ENCODE measurements around the gene AGPAT4.
"Not testable (repeated sequence)": the region's sequence is repeated elsewhere in the genome, so short reads cannot be mapped to it uniquely, and the experiment has no call there.

The AGPAT4 gene

DNA sequence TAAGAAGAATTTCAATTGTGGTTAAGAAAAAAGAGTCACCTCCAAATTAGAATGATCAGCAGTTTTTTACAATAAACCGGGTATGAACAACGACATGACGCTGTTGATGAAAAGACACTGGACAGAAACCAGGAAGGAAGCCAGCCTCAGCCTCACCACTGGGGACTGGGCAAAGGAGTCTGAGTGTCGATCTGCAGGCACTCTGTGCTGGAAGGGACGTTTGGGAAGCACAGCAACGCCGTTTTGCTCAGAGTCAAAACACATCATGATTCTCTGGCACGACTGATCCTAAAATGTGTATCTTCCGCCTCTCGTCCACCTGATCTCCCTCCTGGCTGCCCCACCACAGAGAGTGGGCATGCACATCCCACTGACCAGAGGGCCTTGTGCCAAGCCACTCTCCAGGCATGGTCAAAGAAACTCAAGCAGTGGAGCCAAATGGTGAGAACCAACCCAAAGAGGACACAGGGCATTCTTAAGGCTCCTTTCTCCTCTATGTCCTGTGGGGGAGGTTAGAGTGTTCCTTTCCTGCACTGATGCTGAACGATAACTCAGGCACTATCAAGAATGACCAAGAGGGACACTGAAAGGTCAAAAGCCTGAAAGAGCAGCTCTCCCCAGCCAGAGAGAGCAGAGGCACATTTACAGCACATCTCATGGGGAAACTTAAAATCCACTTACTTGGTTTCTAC, 68.8 kb downstream of the AGPAT4 start:
- DNase-seq (ENCODE audit: low read depth in 1 of 2, low spot score in 1 of 2) = no peak

DNA sequence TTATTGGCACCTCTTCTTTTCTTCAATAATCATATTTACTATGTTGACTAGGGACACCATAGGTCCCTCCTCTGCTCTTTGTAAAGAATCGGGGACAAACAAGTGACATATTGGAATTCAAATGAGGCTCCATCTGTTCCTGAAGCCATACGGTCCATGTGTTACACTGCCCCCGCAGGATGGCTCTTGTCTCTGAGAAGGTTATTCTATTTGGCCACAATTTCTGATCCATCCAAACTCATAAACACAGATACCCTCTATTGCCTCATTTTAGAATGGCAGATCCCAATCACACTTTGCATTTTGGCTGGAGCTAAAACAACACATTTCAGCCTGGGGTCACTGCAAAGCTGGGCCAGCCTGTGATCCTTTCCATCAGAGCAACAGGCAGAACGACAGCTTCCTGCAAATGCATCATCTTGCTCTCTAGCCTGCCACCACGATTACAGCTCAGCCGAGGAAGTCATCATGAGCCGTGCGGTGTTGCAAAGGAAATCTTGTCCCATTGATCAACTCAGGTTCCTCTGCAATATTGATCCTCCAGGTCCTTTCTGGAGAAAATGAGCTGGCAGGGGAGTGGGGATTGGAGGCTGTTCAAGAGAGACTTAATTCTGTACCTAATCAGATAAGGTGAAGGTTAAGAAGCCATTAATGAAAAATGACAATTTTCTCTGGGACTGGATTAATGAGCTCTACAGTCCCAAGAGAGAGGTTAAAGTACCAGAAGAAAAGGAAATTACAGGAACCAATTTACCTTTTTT, 73.1 kb downstream of the AGPAT4 start:
- DNase-seq (ENCODE audit: low read depth in 1 of 2, low spot score in 1 of 2) = no peak

- no peak for DNase-seq (ENCODE audit: low read depth in 1 of 2, low spot score in 1 of 2)
Measured at GRCh38 chr6:161199850-161200249, 74.0 kb downstream of the AGPAT4 start.

DNA sequence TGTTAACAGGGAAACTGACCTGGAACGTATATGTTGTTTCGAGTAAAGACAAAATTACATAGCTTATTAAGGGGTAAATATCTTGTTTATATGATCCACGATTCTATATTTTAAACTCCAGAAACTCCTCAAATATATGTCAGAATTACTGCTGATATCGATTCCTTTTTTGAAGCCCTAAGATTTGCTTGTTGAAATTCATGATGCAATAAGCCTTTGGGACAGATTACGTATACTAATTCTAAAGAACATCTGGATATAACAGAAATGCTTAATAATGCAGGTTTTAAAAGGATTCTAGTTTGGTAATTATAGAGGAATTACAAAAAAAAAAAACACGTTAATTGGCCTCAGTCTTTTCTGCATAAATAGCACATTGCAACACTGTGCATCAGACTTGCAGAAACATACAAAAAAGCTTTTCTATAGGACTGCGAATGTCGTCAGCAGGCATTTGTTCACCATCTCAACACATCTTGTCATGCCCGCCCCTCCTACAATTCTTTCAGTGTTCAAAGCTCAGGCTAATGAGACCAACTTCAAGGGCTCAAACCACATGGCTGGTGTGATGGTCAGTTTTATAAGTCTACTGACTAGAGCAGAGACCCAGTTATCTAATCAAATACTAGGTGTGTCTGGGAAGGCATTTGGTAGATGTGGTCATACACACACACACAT, 74.9 kb downstream of the AGPAT4 start:
- no peak for DNase-seq (ENCODE audit: low read depth in 1 of 2, low spot score in 1 of 2)

GRCh38 chr6:161198176-161198575, 75.7 kb downstream of the AGPAT4 start:
- no peak for DNase-seq (ENCODE audit: low read depth in 1 of 2, low spot score in 1 of 2)

GRCh38 chr6:161195386-161195785, 78.5 kb downstream of the AGPAT4 start:
- DNase-seq (ENCODE audit: low read depth in 1 of 2, low spot score in 1 of 2) = no peak

DNA sequence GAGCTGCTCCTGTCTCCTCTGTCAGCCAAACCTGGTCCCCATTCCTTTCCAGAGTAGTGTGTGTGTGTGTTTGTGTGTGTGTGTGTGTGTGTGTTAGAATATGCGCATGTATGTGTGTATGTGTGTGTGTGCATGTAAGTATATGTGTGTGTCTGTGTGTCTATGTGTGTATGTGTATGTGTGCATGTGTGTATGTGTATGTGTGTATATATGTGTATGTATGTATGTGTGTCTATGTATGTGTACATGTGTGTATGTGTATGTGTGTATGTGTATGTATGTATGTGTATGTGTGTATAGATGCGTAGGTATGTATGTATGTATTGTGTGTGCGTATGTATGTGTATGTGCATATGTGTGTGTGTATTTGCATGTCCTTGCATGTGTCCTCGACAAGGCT, 79.5 kb downstream of the AGPAT4 start:
- no peak for DNase-seq (ENCODE audit: low read depth in 1 of 2, low spot score in 1 of 2)

GRCh38 chr6:161192636-161193411, 81.0 kb downstream of the AGPAT4 start:
- no peak for DNase-seq (ENCODE audit: low read depth in 1 of 2, low spot score in 1 of 2)

DNA sequence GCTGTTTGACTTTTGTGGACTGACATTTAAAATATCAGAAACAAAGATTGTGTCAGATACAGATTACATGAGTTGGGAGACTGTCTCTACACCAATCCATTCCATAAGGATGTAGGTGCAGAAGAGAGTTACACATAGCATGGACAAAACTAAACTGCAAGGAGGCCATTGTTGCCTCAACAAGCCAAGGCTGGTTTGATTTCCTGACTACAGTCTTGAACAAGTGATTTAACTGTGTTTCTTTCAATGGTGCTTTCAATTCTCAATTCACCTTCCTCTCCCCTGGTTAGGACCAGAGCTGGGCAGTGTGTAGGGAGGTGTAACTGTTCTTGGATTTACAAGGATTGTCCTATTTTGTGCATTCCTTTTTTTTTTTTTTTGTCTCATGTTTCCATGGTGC, 82.2 kb downstream of the AGPAT4 start:
- DNase-seq (ENCODE audit: low read depth in 1 of 2, low spot score in 1 of 2) = no peak

GRCh38 chr6:161191007-161191406, 82.9 kb downstream of the AGPAT4 start:
- DNase-seq (ENCODE audit: low read depth in 1 of 2, low spot score in 1 of 2) = no peak

DNA sequence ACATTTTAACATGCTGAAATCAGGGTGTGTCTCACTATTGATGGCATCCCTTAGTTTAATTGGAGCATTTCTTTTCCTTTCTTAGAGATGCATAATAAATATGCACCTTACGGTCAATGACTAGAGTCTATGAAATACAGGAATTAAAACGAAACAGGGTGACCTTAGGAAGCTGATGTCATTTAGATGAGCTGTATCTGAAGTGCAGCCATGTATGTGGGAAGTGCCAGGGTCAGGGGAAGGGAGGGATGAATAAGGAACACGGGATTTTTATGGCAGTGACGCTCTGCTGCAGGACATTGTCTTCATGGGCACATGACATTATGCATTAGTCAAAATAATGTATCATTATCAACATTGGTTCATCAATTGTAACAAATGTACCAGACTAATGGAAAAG, 84.0 kb downstream of the AGPAT4 start:
- DNase-seq (ENCODE audit: low read depth in 1 of 2, low spot score in 1 of 2) = no peak

DNA sequence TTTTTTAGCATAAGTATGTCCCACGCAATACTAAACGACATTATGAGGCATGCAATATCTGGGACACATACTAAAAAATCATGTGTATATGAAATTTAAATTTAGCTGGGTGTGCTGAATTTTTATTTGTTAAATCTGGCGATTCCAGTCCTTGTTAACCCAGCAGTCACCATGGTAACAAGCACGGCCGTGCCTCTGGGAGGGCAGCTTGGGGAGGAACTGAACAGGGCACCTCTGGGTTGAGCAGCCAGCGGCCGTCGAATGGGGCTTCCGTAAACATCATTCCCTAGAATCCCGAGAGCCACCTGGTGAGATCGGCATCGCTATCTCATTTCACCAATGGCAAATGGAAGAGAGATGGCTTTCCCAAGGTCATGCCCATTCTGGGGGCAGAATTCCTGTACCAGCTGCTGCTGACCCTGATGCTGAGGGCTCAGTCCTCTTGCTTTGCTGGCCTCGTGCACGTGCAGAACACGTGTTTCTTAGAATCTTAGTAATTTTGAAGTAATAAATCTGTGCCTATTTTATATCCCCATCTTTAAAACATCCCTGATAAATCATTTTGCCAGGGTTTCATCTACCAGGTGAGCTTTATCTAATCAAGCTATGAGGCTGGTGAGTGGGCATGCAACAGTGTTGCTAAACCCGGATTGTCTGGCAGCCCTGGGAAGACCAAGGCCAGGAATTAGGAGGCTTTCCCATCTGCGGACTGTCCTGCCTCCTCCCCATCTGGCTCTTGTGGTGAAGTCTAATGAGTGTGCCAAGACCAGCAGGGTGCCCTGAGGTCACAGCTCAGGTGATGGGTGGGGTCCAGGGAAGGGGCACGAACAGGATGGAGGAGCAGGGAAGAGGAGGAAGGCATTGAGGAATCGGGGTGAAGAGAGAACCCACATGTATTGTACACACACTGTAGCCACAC, 85.1 kb downstream of the AGPAT4 start:
- no peak for DNase-seq (ENCODE audit: low read depth in 1 of 2, low spot score in 1 of 2)

- no peak for DNase-seq (ENCODE audit: low read depth in 1 of 2, low spot score in 1 of 2)
Measured at GRCh38 chr6:161186173-161186769, 87.6 kb downstream of the AGPAT4 start.

GRCh38 chr6:161181121-161181520, 92.7 kb downstream of the AGPAT4 start:
- no peak for DNase-seq (ENCODE audit: low read depth in 1 of 2, low spot score in 1 of 2)

DNA sequence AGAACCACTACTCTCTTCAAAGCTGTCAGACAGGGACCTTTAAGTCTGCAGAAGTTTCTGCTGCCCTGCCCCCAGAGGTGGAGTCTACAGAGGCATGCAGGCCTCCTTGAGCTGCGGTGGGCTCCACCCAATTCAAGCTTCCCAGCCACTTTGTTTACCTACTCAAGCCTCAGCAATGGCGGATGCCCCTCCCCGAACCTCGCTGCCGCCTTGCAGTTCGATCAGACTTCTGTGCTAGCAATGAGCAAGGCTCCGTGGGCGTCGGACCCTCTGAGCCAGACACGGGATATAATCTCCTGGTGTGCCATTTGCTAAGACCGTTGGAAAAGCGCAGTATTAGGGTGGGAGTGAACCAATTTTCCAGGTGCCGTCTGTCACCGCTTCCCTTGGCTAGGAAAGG, 95.7 kb downstream of the AGPAT4 start:
- not testable (repeated sequence) for DNase-seq (ENCODE audit: low read depth in 1 of 2, low spot score in 1 of 2)

DNA sequence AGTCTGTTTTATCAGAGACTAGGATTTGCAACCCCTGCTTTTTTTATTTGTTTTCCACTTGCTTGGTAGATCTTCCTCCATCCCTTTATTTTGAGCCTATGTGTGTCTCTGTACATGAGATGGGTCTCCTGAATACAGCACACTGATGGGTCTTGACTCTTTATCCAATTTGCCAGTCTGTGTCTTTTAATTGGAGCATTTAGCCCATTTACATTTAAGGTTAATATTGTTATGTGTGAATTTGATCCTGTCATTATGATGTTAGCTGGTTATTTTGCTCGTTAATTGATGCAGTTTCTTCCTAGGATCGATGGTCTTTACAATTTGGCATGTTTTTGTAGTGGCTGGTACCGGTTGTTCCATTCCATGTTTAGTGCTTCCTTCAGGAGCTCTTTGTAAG, 97.4 kb downstream of the AGPAT4 start:
- not testable (repeated sequence) for DNase-seq (ENCODE audit: low read depth in 1 of 2, low spot score in 1 of 2)

GRCh38 chr6:161172769-161173168, 101.1 kb downstream of the AGPAT4 start:
- DNase-seq (ENCODE audit: low read depth in 1 of 2, low spot score in 1 of 2) = not testable (repeated sequence)

DNA sequence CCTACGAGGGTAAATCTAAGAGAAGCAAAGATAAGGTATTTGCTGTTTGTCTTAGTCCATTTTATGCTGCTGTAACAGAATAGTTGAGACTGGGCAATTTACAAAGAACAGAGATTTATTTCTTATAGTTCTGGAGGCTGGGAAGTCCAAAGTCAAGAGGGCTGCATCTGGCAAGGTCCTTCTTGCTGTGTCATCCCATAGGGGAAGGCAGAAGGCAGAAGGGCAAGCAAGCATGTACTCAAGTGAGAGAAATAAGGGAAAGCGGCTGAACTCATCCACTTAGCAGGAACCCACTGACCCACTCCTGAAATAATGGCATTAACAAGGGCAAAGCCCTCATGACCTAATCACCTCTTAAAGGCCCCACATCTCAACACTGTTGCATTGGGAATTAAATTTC, 102.7 kb downstream of the AGPAT4 start:
- no peak for DNase-seq (ENCODE audit: low read depth in 1 of 2, low spot score in 1 of 2)

DNA sequence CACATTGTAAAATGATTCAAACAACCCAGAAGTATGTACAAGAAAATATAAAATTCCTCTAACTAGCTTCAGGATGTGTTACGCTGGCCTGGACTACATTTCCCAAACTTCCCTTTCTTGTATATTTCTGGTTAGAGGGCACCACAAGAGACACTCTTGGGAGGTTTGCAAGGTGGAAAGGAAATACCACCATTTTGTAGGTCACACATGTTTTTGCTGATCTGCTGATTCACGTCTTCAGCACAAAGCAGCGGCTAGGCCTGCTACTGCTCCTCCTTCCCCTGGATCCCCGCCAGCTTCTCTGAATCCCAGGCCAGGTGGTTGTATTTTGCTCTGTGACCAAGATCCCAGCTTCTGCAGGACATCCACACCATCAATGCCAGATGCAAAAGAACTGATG, 104.2 kb downstream of the AGPAT4 start:
- no peak for DNase-seq (ENCODE audit: low read depth in 1 of 2, low spot score in 1 of 2)

GRCh38 chr6:161169035-161169434, 104.8 kb downstream of the AGPAT4 start:
- DNase-seq (ENCODE audit: low read depth in 1 of 2, low spot score in 1 of 2) = no peak
